ENCODE data around the gene ZNF619.

ZNF619 gene

GRCh38 chr3:40470701-40471100 lies 6.2 kb upstream of the ZNF619 start:
- no peak overlapping the region for H3K4me3 ChIP-seq (ENCODE audit: low read depth, low read length)
- no peak for TF ChIP-seq POLR2A (IDR thresholded peaks at IDR 0.05; ENCODE audit: extremely low read depth, insufficient read length)
- TF ChIP-seq MAX (IDR thresholded peaks at IDR 0.05; ENCODE audit: low read depth, low read length), result no peak
- no peak for DNase-seq (ENCODE audit: low read depth)

DNA sequence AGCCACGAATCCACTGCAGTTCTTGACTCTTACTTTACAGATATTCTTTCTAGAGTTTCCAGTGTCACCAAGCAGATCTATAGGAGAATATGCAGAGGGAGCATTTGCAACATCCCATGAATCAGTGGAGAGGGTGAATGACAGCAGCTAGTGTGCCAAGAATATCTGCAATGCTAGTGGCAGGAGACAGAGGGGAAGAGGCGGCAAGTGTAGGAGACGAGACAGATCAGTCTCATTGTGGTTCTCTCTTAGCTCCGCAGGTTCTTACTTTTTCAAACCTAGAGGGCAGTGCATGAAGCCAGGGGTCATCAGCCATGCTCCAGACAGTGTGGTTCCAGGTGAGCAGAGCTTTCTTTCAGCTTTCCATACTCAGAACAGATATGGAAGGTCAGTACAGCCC lies 744 bp downstream of the ZNF619 start:
- DNase-seq (ENCODE audit: low read depth), result peak; percentile 41
- TF ChIP-seq, protein P1, sequence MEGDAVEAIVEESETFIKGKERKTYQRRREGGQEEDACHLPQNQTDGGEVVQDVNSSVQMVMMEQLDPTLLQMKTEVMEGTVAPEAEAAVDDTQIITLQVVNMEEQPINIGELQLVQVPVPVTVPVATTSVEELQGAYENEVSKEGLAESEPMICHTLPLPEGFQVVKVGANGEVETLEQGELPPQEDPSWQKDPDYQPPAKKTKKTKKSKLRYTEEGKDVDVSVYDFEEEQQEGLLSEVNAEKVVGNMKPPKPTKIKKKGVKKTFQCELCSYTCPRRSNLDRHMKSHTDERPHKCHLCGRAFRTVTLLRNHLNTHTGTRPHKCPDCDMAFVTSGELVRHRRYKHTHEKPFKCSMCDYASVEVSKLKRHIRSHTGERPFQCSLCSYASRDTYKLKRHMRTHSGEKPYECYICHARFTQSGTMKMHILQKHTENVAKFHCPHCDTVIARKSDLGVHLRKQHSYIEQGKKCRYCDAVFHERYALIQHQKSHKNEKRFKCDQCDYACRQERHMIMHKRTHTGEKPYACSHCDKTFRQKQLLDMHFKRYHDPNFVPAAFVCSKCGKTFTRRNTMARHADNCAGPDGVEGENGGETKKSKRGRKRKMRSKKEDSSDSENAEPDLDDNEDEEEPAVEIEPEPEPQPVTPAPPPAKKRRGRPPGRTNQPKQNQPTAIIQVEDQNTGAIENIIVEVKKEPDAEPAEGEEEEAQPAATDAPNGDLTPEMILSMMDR (IDR thresholded peaks at IDR 0.05; ENCODE audit: low read depth, low read length), result no peak
- TF ChIP-seq MYC (IDR thresholded peaks at IDR 0.05; ENCODE audit: low read depth, low read length) (no peak), POLR2A (IDR thresholded peaks at IDR 0.05; ENCODE audit: extremely low read depth, insufficient read length) (no peak), MAX (IDR thresholded peaks at IDR 0.05; ENCODE audit: low read depth, low read length) (no peak)
- H3K4me3 ChIP-seq (ENCODE audit: low read depth, low read length), result peak overlapping the region; percentile 88

DNA sequence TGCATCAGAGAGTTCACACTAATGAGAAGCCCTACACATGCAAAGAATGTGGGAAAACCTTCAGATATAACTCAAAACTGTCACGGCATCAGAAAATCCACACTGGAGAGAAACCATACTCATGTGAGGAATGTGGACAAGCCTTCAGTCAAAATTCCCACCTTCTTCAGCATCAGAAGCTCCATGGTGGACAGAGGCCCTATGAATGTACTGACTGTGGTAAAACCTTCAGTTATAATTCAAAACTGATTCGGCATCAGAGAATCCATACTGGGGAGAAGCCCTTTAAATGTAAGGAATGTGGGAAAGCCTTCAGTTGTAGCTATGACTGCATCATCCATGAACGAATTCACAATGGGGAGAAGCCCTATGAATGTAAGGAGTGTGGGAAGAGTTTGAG lies 10.2 kb downstream of the ZNF619 start:
- TF ChIP-seq MYC (IDR thresholded peaks at IDR 0.05; ENCODE audit: low read depth, low read length) (no peak), MAX (IDR thresholded peaks at IDR 0.05; ENCODE audit: low read depth, low read length) (no peak), POLR2A (IDR thresholded peaks at IDR 0.05; ENCODE audit: extremely low read depth, insufficient read length) (no peak)
- TF ChIP-seq, protein P1 (IDR thresholded peaks at IDR 0.05; ENCODE audit: low read depth, low read length), result no peak
- no peak overlapping the region for H3K4me3 ChIP-seq (ENCODE audit: low read depth, low read length)
- DNase-seq (ENCODE audit: low read depth), result no peak

DNA sequence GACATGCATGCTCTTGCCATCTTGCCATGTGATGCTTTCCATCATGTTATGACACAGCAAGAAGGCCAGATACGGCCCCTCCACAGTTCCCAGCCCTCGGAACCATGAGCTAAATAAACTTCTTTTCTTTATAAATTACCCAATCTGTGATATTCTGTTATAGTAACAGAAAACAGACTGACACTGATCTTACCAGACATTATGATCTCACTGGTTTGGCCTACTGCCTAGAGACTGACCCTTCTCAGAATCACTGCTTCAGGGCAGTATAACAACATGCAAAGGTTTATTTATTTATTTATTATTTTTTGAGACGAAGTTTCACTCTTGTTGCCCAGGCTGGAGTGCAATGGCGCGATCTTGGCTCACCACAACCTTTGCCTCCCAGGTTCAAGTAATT lies 14.0 kb downstream of the ZNF619 start:
- no peak for DNase-seq (ENCODE audit: low read depth)
- TF ChIP-seq POLR2A (IDR thresholded peaks at IDR 0.05; ENCODE audit: extremely low read depth, insufficient read length) (no peak), MYC (IDR thresholded peaks at IDR 0.05; ENCODE audit: low read depth, low read length) (no peak), MAX (IDR thresholded peaks at IDR 0.05; ENCODE audit: low read depth, low read length) (no peak)
- TF ChIP-seq, protein P1 (IDR thresholded peaks at IDR 0.05; ENCODE audit: low read depth, low read length), result no peak
- no peak overlapping the region for H3K4me3 ChIP-seq (ENCODE audit: low read depth, low read length)

- DNase-seq (ENCODE audit: low read depth), result no peak
- no peak for TF ChIP-seq MAX (IDR thresholded peaks at IDR 0.05; ENCODE audit: low read depth, low read length)
- TF ChIP-seq, protein P1 (IDR thresholded peaks at IDR 0.05; ENCODE audit: low read depth, low read length), result no peak
- no peak for TF ChIP-seq POLR2A (IDR thresholded peaks at IDR 0.05; ENCODE audit: extremely low read depth, insufficient read length)
- TF ChIP-seq MYC (IDR thresholded peaks at IDR 0.05; ENCODE audit: low read depth, low read length), result no peak
- H3K4me3 ChIP-seq (ENCODE audit: low read depth, low read length), result no peak overlapping the region
Measured at GRCh38 chr3:40494698-40495097, 17.8 kb downstream of the ZNF619 start.

DNA sequence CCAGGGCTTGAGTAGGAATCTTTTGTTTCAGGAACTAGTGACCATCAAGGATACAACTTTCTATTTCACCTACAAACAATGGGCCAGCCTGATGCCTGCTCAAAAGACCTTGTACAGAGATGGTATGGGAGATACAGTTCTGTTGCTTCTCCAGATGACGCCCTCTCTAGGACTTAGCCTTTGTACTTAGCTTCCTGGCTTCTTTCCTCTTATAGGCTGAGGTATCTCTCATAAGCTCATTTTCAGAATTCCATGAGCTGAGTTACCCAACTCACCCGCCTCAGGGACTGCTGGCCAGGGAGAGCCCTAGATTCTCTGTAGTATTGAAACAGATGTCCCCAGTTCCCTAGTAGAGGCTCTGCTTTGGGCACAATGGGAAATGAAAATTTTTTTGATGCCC lies 20.4 kb downstream of the ZNF619 start:
- TF ChIP-seq, protein P1 (IDR thresholded peaks at IDR 0.05; ENCODE audit: low read depth, low read length), result no peak
- TF ChIP-seq MAX (IDR thresholded peaks at IDR 0.05; ENCODE audit: low read depth, low read length), result no peak
- no peak for TF ChIP-seq MYC (IDR thresholded peaks at IDR 0.05; ENCODE audit: low read depth, low read length)
- no peak for TF ChIP-seq POLR2A (IDR thresholded peaks at IDR 0.05; ENCODE audit: extremely low read depth, insufficient read length)
- DNase-seq (ENCODE audit: low read depth), result no peak
- no peak overlapping the region for H3K4me3 ChIP-seq (ENCODE audit: low read depth, low read length)
